HG02852 (cell line): Measurements from ENCODE around the gene PTPN7.
"Not testable (repeated sequence)": the region's sequence is repeated elsewhere in the genome, so short reads cannot be mapped to it uniquely, and the experiment has no call there.

Experiments
- ATAC-seq: cut with Tn5 transposase; IDR thresholded peaks from one replicate; pipeline ENCODE4 v1.9.1; 2021; ENCODE audit warnings: mild to moderate bottlenecking, moderate library complexity; ENCODE audit not compliant: unreplicated experiment

PTPN7 gene

DNA sequence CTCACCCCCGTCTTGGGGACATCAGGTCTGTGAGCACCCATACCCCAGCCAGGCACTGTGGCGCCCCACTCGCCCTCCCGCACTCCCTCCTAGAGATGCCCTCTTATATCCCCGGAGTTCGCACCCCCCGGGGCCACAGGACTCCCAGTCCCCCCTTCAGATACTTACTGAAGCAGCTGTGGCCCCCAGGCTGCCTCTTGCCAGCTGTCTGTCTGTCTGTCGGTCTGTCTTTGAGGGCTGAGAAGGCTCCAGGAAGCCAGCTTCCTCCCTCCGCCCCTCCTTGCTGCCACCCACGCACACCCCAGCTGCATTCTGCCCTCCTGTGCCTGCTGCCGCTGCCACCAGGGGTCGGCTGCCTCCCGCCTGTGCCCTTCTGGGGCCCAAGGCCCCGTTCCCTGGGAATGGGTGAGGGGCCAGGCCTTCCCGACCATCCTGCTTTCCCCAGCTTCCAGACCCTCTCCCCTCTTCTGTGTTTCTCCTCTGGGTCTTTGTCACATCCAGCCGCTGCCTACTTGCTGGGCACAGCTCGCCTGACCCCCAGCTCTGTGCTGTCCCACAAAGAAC lies at the start of gene PTPN7:
Gene PTPN7, minus strand, starts transcription at position 226 of the 564 bp plus-strand sequence. CDS start 1,200 bp downstream, outside the sequence.
- no peak for ATAC-seq

DNA sequence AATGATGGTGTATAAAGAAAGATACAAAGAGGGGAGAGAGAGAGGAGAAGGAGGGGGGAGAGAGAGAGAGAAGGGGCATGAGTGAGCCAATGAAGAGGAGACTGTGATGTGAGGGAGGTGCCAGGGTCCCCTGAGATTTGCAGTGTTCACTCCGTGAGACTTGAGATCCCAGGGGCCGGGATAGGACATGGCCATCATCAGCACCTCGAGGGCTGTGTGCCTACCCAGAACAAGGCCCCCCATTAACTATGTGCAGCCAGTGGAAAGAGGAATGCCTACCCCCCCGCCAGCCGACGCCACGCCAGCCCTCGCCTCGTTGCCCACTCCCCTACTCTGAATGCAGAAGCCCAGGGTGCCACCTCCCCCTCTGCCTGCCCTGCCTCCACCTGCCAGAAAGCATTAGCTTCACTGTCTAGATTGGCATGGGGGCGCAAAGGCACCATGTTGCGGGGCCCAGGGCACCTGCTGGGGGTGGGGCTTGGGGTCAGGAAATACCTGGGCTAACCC lies 48.0 kb upstream of the PTPN7 start:
- no peak for ATAC-seq

DNA sequence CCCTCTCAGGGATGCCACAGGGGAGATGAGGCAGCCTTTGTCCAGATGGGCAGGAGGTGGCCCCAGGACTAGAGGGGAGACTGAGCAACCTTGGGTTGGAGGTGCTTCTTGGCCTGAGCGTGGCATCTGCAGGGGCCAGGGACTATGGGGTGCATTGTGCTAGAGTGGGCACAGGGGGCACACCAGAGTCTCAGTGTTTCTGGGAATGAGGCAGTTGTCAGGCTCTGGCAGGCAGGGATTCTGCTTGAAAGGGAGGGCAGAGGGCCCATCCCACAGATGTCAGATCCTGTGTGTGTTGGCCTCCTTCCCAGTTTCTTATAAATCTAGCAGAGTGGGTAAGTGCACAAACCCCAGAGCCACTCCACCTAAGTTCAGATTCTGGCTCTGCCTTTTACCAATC lies 46.9 kb upstream of the PTPN7 start:
- ATAC-seq = no peak

DNA sequence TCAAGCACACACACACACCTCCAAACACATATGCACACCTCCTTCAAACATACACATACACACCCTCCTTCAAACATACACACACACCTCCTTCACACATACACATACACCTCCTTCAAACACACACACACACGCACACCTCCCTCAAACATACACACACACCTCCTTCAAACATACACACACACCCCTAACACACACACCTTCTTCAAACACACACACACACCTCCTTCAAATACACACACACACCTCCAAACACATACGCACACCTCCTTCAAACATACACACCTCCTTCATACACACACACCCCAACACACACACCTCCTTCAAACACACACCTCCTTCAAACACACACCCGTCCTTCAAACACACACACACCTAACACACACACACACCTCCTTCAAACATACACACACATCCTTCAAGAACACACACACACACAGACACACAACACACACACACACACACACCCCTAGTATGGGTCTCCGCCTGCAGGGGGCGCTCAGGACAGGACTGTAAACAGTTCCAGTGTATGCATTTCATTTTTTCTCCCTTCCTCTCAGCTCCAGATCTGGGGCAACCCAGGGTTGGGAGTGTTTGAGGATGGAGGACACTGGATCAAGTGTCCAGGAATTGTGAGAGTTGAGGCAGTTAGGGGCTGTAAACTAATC lies 45.3 kb upstream of the PTPN7 start:
- no peak for ATAC-seq

DNA sequence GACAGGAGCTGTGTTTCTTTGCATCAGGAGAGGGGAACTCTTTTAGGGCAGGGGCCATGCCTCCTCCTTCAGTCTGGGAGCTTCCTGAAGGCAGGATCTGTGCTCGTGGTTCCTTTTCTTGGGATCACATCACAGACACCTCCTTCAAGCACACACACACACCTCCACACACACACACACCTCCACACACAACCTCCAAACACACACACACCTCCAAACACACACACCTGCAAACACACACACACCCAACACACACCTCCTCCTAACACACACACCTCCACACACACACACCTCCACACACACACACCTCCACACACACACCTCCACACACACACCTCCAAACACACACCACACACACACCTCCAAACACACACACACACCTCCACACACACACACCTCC lies 43.7 kb upstream of the PTPN7 start:
- ATAC-seq = no peak

DNA sequence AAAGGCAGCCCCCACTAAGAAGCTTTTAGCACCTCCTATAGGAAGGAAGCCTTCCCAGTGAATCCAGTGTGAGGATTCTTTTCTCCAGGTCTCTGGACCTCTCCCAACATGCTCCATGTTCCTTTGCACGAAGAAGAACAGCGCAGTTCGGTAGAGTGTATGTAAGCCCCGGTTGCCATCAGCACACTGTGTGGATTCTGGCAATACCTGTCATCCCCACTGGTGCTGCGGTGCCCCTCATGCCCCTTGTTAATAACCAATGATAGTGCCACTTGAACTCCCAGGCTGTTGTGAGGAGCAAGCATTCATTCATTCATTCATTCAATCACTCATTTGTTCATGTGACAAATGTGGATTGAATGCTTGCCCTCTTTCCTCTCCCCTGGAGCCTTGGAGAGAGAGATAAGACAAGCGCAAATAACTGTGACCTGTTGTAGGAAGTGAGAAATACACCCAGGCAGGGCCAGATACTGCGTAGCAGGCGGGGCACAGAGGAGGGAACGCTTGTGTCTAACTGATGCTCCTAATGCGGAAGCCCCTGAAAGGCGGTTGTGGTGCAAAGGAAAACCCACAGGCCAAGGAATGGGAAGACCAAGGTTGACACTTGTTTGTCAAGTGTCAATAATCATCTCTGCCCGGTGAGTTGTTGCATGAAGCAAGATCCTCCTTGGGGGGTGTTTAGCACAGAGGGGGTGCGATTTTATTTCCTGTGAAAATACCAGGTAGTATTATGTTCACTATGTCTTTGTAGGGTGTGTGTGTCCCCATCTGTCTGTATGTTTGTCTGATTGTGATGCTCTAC lies 43.0 kb upstream of the PTPN7 start:
- ATAC-seq = no peak

DNA sequence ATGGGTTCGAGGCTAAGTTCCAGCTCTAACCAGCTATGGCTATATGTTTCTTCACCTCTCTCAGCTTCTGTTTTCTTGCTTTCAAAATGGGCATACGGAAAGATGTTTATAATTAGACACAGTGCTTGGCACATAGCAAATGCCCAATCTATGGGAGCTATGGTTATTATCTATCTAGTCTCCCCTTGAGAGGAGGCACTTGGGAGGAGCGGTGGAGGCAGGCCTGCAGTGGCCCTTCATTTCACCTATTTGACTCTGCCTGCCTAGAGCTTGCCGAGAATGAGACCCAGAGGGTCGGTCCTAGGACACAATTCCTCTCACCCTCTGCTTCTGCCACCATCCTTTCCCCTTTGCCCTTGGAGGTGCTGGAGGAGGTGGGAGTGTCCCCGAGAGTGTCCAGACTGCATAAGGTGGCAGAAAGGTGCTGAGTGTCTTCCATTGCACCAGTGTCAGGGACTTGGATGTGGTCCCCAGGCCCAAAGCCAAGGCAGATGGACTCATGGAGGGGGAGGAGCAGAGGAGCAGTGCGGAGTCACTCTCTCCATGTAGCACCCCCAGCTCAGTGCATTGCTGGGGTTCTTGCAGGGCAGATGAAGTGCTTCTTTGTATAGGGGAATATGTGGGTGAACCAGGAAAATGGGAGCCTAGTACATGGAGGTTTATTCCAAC lies 42.2 kb upstream of the PTPN7 start:
- no peak for ATAC-seq

DNA sequence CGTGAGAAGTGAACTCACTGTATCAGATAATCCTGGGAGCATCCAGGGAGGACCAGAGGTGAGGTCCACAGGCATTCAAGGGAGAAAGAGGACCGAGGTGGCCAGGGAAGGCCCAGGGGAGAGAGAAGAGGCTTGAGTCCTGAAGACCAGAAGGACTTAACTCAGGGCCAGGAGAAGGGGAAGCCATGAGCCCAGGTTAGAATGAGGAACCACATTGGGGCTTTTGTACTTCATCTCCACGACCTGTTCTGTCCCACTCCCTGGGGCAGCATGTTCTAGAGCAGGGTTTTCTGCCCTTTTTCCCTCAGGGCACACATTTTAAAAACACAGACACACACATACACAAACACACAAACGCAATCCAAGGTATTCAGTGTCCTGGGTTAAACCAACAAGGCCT lies 41.6 kb upstream of the PTPN7 start:
- ATAC-seq = no peak

DNA sequence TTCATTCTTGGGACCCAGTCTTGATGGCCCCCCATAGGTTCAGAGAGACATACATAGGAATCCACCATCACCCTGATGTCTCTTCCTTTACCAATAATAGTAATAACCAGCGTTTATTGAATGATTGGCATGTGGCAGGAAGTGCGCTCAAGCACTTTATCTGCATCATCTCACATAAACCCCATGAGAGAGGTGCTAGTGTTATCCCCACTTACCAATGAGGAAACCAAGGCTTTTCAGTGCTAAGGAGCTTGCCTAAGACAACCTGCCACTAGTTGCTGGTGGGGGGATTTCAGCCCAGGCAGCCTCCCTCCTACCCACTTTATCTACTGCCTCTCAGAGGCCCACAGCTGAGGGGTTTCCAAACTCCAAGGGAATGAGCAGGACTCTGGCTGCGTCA lies 40.9 kb upstream of the PTPN7 start:
- ATAC-seq = no peak

DNA sequence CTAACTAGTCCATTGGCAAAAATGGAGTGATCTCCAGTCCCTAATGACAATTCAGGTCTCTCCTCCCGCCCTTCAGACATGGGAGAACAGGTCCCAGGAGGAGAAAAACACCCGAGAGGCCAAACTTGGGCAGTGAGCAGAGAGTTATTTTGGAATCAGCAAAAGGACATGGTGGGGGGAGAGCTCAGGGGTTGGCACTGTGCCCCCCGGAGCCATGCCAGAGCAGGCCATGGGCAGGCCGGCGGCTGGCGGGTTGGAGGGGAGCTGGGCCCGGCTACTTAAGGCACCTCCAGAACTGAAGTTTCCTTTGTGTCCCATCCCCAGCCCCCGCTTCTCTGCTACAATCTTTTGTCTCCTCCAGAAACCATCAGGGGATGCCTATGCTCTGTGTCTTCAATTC lies 40.3 kb upstream of the PTPN7 start:
- no peak for ATAC-seq

DNA sequence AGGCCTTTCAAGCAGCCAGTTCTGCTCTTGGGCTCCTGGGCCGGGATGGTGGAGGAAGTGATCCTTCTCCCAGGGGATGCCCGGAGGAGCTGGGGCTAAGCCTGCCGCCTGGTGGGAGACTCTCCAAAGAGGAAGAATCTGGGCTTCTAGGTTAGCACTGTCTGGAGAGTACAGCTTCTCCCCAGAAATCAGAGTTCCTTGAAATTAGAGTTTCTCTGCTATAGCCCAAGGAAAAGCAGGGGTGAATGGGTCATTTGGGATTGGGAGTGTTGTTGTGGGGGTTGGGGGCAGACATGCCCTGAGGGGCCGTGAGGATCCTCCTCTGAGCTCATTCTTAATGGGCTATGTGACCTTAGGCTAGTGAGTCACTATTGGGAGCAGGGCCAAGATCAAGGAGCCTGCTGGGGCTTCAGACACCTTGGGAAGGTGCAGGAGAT lies 39.7 kb upstream of the PTPN7 start:
- no peak for ATAC-seq

DNA sequence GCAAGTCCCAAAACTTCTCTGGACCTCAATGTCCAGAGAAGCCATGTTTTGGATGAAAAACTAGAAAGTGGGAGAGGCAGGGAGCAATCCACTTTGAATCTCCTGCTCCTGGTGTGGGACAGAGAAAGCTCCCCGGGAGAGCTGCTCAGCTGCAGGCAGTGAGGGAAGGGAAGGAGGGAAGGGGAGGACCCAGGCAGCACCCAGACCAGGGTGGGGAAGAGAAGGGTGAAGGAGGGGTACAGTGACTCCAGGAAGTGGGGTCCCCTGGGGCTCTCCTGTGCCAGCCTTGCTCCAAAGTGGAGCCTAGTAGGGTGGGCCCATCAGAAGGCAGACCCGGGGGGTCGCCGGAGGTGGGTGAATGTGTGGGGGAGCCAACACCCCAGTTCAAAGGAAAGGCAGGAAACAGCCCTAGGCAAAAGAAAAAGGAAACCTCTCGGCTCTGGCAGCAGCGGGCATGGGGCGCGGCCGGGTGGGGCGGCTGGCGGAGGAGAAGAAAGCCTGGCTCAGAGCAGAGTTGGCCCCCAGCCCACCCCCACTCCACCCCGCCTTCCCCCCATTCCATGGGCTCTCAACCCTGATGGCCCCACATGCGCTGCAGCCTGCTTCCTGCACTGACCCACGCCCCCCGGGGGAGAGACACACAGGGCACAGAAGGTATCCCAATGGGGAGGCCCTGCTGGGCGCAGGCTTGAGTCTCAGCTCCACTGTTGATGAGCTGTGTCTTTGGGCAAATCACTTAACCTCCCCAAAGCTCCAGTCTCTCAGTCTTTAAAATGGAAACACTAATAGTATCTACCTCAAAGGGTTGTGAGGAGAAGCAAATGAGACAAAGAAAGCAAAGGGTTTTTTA lies 38.9 kb upstream of the PTPN7 start:
- no peak for ATAC-seq

DNA sequence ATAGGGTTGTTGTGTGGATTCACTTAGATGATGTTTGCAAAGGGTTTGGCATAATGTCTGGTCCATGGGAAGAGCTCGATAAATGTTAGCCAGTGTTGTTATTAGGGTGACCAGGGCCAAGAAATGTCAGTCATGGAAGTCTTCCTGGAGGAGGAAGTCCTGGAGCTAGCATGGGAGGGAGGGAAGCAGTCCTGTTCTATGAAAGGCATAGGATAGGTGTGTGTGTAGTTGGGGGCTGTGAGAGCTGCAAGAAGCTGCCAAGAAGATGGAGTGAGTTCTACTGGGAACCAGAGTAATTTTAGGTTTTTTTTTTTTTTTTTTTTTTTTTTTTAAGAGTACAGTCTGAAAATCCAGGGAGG lies 37.9 kb upstream of the PTPN7 start:
- no peak for ATAC-seq

DNA sequence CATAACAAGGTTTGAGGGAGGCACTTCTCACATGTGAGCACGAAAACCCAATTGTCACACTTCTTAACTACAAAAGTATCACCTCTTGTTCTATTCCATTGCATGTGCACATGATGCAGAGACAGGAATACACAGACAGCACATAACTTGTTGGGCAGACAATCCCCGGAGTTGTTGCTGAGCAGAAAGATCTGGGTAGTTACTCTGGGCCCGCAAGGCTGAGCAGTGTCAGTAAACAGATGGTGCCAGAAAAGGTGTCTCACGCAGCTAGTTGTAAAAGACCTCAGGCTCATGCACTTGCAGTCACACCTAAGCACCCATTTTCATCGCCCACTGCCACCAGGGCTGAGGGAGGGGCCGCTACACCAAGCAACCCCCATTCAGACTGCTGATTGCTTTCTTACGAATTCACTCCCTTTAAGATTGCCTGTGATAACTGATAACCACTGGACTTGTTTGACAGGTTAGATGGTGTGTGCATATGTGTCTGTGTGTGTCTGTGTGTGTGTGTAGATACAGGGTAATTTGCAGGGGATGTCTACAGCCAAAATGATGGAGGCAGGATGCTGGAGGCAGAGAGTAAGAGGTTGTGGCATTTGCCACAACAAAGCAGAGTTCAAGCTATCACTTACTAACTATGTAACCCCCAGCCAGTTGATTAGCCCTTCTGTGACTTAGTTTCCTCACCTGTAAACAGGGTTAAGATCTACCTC lies 37.4 kb upstream of the PTPN7 start:
- no peak for ATAC-seq

DNA sequence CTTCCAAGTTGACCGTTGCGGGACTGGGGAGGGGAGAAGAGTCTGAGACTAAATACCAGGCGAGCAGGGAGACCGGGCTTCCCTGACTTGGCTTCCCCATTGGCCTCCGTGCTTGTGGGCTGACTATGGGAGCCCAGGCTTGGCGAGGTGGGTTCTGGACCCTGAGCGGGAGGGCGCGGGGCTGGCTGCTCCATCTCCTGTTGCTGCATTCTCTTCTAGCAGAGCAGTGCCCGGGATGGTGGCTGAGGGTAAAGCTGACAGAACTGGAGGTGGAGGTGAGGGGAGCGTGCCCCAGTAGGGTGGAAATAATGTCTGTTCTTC lies 33.9 kb upstream of the PTPN7 start:
- no peak for ATAC-seq

DNA sequence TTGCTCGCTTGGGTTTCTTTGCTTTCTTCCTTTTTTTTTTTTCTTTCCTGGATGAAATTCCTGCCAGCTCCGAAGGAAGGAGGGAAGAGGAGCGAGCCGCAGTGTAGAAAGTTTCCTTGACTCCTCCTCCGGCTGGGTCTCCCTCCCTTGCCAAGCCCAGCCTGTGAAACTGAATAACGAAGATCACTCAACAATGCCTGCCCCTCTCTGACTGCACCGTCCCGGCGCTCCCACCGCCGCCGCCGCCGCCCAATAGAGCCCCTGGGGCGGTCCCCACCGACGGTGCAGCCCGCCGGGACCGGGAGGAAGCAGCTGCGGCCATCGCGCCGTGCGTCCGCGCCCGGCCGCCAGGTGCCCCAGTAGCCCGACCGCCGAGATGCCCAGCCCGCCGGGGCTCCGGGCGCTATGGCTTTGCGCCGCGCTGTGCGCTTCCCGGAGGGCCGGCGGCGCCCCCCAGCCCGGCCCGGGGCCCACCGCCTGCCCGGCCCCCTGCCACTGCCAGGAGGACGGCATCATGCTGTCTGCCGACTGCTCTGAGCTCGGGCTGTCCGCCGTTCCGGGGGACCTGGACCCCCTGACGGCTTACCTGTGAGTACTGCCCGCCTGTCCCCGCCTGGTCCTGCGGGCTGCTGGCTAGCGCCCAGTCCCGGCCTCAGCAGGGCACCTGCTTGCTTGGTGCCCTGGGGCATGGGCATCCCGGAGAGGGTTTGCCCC lies 33.4 kb upstream of the PTPN7 start, which contains the start of gene LGR6:
Gene LGR6, plus strand, starts transcription at position 186 of the 714 bp plus-strand sequence. Its CDS starts 191 bp downstream, at position 377.
- ATAC-seq = no peak

DNA sequence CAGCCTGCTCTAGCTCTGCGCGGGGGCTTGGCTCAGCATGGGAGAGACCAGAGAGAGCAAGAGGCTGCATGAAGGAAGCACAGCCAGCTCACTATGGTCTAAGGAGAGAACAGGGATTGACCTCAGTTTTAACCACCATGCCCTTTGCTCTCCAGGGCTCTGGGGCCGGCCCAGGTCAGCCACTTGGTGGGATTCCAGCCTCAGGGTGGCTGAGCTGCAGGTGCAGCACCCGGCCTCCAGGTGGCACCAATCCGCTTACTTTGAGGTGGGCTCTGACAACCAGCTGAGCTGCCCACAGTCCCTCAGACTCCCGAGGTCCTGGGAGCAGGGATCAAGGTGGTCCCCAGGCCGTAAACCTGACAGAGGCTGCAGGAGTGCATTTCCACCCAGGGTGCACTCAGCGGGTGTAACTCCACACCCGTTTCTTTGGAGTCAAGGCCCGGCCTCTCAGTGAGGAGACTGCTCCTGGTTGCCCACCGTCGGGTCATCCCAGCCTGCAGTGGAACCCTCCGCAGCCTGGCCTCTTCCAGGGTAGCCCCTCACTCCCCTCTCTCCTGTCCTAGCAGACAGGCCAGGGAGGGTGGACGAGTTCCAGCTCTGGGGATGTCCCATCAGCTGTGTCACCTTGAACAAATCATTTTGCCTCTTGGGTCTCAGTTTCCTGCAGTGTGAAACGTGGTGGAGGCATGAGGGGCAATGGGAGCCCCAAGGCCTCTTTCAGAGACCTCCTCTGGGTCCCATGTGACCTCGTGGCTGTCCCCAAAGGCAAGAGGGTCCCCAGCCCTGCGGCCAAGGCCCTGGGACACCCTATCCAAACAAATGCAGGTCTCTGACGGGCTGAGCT lies 32.6 kb upstream of the PTPN7 start:
- no peak for ATAC-seq

DNA sequence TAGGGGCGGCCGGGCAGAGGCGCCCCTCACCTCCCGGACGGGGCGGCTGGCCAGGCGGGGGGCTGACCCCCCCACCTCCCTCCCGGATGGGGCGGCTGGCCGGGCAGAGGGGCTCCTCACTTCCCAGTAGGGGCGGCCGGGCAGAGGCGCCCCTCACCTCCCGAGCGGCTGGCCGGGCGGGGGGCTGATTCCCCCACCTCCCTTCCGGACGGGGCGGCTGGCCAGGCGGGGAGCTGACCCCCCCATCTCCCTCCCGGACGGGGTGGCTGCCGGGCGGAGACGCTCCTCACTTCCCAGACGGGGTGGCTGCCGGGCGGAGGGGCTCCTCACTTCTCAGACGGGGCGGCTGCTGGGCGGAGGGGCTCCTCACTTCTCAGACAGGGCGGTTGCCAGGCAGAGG lies 31.0 kb upstream of the PTPN7 start:
- not testable (repeated sequence) for ATAC-seq
